HFF-Myc (cell line): ENCODE results near the gene GFER.
"Not testable (repeated sequence)": the region's sequence is repeated elsewhere in the genome, so short reads cannot be mapped to it uniquely, and the experiment has no call there.

Experiments used
- DNase-seq: peaks from one replicate; pipeline ENCODE4 v3.0.0-alpha.2; 2011; ENCODE audit warnings: low read depth; ENCODE audit errors: extremely low read depth
- H3K4me3 ChIP-seq: replicated peaks from 2 replicates; pipeline ENCODE4 v1.5.1; 2011; ENCODE audit warnings: low read depth, mild to moderate bottlenecking, control low read depth, low read length
- CTCF ChIP-seq: IDR thresholded peaks from 2 replicates; pipeline ENCODE4 v1.5.1; 2012; ENCODE audit warnings: mild to moderate bottlenecking, low read depth, low read length, control low read depth; ENCODE audit errors: missing control alignments

Gene GFER

DNA sequence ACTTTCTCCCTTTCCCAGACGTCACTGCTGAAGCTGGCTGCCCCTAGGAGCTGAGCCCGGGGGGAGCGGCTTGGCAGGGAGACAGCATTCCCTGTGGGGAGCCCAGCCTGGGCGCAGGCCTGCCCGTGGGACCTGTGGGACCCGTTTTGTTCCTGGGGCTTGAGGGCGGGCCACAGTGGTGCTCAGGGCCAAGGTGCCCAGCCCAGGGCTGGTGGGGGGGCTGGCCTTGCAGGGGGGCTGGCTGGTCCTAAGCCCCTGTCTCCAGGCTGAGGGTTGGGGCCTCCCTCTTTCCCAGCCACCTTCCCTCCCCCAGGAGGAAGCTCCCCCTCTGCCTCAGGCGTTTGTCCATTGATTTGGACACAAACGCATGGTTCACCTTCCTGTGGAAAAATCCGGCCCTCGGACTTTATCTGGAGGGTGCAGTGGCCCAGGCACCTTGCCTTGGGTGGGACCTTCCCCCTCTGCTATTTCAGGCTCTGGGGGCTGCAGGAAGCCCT, 47.1 kb downstream of the GFER start:
- DNase-seq = no peak
- no peak for TF ChIP-seq CTCF

GRCh38 chr16:2032285-2033056, 48.5 kb downstream of the GFER start:
- peak overlapping the region; percentile 14 for H3K4me3 ChIP-seq
- TF ChIP-seq CTCF = no peak
- DNase-seq = no peak

More for the DNA sequence above, 47.1 kb downstream of the GFER start:
- no peak overlapping the region for H3K4me3 ChIP-seq

GRCh38 chr16:2033057-2033908, 49.3 kb downstream of the GFER start:
- DNase-seq = no peak
- no peak for TF ChIP-seq CTCF
- H3K4me3 ChIP-seq = peak overlapping the region; percentile 14

- not testable (repeated sequence) for DNase-seq
- peak overlapping the region; percentile 14 for H3K4me3 ChIP-seq
Observed at GRCh38 chr16:2033909-2034695, 50.1 kb downstream of the GFER start.

DNA sequence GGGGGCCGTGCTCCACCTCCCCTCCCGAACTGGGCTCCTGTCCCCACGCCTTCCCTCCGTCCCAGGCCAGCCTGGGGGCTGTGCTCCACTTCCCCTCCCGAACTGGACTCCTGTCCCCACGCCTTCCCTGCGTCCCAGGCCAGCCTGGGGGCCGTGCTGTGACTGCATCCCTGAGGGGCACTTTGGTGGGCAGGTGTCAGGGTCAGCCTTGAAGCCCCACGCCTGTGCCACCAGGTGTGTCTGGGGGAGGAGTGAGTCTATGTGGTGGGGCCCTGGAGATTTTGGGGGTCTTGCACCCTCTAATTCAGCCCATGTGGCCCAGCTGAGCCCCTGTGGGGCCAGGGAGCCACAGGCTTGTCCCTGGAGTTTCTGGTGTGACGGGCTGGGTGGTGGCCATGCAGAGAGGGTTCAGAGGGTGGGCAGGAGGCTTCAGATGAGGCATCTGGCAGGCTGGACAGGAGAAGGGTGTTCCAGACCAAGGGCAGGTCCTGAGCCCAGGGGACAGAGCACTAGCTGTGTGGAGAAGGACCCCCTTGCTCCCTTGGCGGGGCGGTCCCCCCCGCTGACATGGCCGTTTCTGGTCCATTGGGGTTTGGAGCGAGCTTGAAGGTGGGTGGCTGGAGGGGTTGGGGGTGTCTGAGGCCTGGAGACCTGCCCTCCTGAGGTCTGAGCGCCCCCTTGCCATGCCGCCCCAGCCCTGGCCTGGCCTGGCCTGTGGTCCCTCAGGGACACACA, 50.9 kb downstream of the GFER start:
- DNase-seq = no peak
- no peak overlapping the region for H3K4me3 ChIP-seq
- TF ChIP-seq CTCF = no peak

GRCh38 chr16:2035431-2036199, 51.6 kb downstream of the GFER start:
- no peak for DNase-seq
- TF ChIP-seq CTCF = no peak
- H3K4me3 ChIP-seq = no peak overlapping the region
